H9 (cell line): ENCODE results near the gene MED27. TPM values are rescaled to one million over a fixed set of nuclear protein-coding genes. Genes with fewer than 3 reads are reported as not detected.

Source experiments
- DNase-seq: peaks from one replicate; pipeline ENCODE4 v3.0.0-alpha.2; 2017
- H2AFZ ChIP-seq: one replicate; pipeline ENCODE4 v1.6.1; 2013; ENCODE audit warnings: mild to moderate bottlenecking, low read length, control low read depth, moderate library complexity
- H2AK5ac ChIP-seq: 2 replicates; pipeline ENCODE4 v1.6.1; 2013; ENCODE audit warnings: low read length, control low read depth, mixed read lengths; ENCODE audit not compliant: insufficient read length
- H2BK120ac ChIP-seq: one replicate; pipeline ENCODE4 v1.6.1; 2013; ENCODE audit warnings: low read depth, mild to moderate bottlenecking, low read length, control low read depth, inconsistent platforms; ENCODE audit not compliant: poor library complexity, severe bottlenecking
- H2BK12ac ChIP-seq: 2 replicates; pipeline ENCODE4 v1.6.1; 2013; ENCODE audit warnings: low read length, control low read depth, mixed read lengths, low read depth; ENCODE audit not compliant: insufficient read length
- H2BK15ac ChIP-seq: 2 replicates; pipeline ENCODE4 v1.6.1; 2013; ENCODE audit warnings: low read depth, low read length, control low read depth
- H2BK20ac ChIP-seq: one replicate; pipeline ENCODE4 v1.6.1; 2013; ENCODE audit warnings: low read depth, mild to moderate bottlenecking, low read length, control low read depth, inconsistent platforms; ENCODE audit not compliant: poor library complexity, severe bottlenecking
- H2BK5ac ChIP-seq: 2 replicates; pipeline ENCODE4 v1.6.1; 2013; ENCODE audit warnings: low read length, control low read depth, mixed read lengths; ENCODE audit not compliant: insufficient read length
- H3K14ac ChIP-seq: 2 replicates; pipeline ENCODE4 v1.6.1; 2013; ENCODE audit warnings: low read length, control low read depth; ENCODE audit not compliant: insufficient read depth
- H3K18ac ChIP-seq: 2 replicates; pipeline ENCODE4 v1.6.1; 2013; ENCODE audit warnings: low read depth, mild to moderate bottlenecking, mixed read lengths, low read length, control low read depth; ENCODE audit not compliant: insufficient read length
- H3K23ac ChIP-seq: 2 replicates; pipeline ENCODE4 v1.6.1; 2013; ENCODE audit warnings: low read length, control low read depth, mixed read lengths, low read depth; ENCODE audit not compliant: insufficient read length
- H3K23me2 ChIP-seq: 2 replicates; pipeline ENCODE4 v1.6.1; 2013; ENCODE audit warnings: low read depth, mild to moderate bottlenecking, mixed read lengths, low read length, control low read depth; ENCODE audit not compliant: insufficient read length, poor library complexity, severe bottlenecking
- H3K27ac ChIP-seq: 2 replicates; pipeline ENCODE4 v1.5.1; 2013; ENCODE audit warnings: low read length, control low read depth, mixed read lengths, low read depth; ENCODE audit not compliant: insufficient read length
- H3K27me3 ChIP-seq: 2 replicates; pipeline ENCODE4 v1.6.1; 2013; ENCODE audit warnings: low read length, control low read depth, inconsistent platforms; ENCODE audit not compliant: insufficient read depth
- H3K4ac ChIP-seq: 2 replicates; pipeline ENCODE4 v1.6.1; 2013; ENCODE audit warnings: low read depth, mild to moderate bottlenecking, control low read depth, inconsistent platforms, low read length, moderate library complexity
- H3K4me1 ChIP-seq: 2 replicates; pipeline ENCODE4 v1.6.1; 2013; ENCODE audit warnings: low read length, control low read depth, inconsistent platforms; ENCODE audit not compliant: insufficient read depth
- H3K4me2 ChIP-seq: 2 replicates; pipeline ENCODE4 v1.6.1; 2013; ENCODE audit warnings: low read length, control low read depth, mixed read lengths; ENCODE audit not compliant: insufficient read length, insufficient read depth
- H3K56ac ChIP-seq: 2 replicates; pipeline ENCODE4 v1.6.1; 2013; ENCODE audit warnings: low read depth, mild to moderate bottlenecking, mixed read lengths, low read length, control low read depth; ENCODE audit not compliant: insufficient read length
- H3K79me1 ChIP-seq: 2 replicates; pipeline ENCODE4 v1.6.1; 2013; ENCODE audit warnings: low read depth, mild to moderate bottlenecking, moderate library complexity, low read length, control low read depth, inconsistent platforms; ENCODE audit not compliant: insufficient read depth, poor library complexity, severe bottlenecking
- H3K79me2 ChIP-seq: 2 replicates; pipeline ENCODE4 v1.6.1; 2013; ENCODE audit warnings: low read length, control low read depth, inconsistent platforms; ENCODE audit not compliant: insufficient read depth
- H3K9ac ChIP-seq: 2 replicates; pipeline ENCODE4 v1.6.1; 2013; ENCODE audit warnings: low read length, control low read depth, mixed read lengths; ENCODE audit not compliant: insufficient read length; ENCODE audit errors: extremely low read depth
- H3K9me3 ChIP-seq: one replicate; pipeline ENCODE4 v1.6.1; 2013; ENCODE audit warnings: low read depth, low read length, inconsistent platforms; ENCODE audit not compliant: control insufficient read depth
- H3T11ph ChIP-seq: one replicate; pipeline ENCODE4 v1.6.1; 2013; ENCODE audit warnings: mild to moderate bottlenecking, low read length, control low read depth, inconsistent platforms
- H4K20me1 ChIP-seq: one replicate; pipeline ENCODE4 v1.6.1; 2013; ENCODE audit not compliant: control insufficient read depth, insufficient read length, insufficient read depth
- H4K5ac ChIP-seq: 2 replicates; pipeline ENCODE4 v1.6.1; 2013; ENCODE audit warnings: low read depth, mild to moderate bottlenecking, mixed read lengths, low read length, control low read depth; ENCODE audit not compliant: insufficient read length
- H4K8ac ChIP-seq: replicated peaks from 2 replicates; pipeline ENCODE4 v1.6.1; 2013; ENCODE audit warnings: low read length, control low read depth, mixed read lengths, low read depth; ENCODE audit not compliant: insufficient read length
- H4K91ac ChIP-seq: 2 replicates; pipeline ENCODE4 v1.6.1; 2013; ENCODE audit warnings: low read depth, mild to moderate bottlenecking, moderate library complexity, mixed read lengths, low read length, control low read depth; ENCODE audit not compliant: insufficient read length
- H3K27ac Mint-ChIP-seq, 3 experiments: 2 replicates in 2 of 3; 3 replicates in 1 of 3; pipeline ENCODE4 v1.8.0; 2020 to 2021; ENCODE audit warnings: mixed read lengths in 3 of 3, mild to moderate bottlenecking in 1 of 3, moderate library complexity in 1 of 3
- H3K27me3 Mint-ChIP-seq: 2 replicates; pipeline ENCODE4 v1.8.0; 2021; ENCODE audit warnings: low read depth, mild to moderate bottlenecking, moderate library complexity, mixed read lengths
- H3K36me3 Mint-ChIP-seq, 3 experiments: 2 replicates in 2 of 3; 3 replicates in 1 of 3; pipeline ENCODE4 v1.8.0; 2020 to 2021; ENCODE audit warnings: low read depth in 3 of 3, mixed read lengths in 3 of 3; ENCODE audit not compliant: insufficient read depth in 1 of 3
- H3K4me1 Mint-ChIP-seq, 2 experiments: 2 replicates each; pipeline ENCODE4 v1.8.0; 2020; ENCODE audit warnings: mixed read lengths in 2 of 2
- H3K4me3 Mint-ChIP-seq, 2 experiments: 2 replicates in 1 of 2; 3 replicates in 1 of 2; pipeline ENCODE4 v1.8.0; 2020 to 2021; ENCODE audit warnings: mild to moderate bottlenecking in 2 of 2, mixed read lengths in 2 of 2, moderate library complexity in 1 of 2
- H3K9me3 Mint-ChIP-seq, 2 experiments: 2 replicates in 1 of 2; 3 replicates in 1 of 2; pipeline ENCODE4 v1.8.0; 2020; ENCODE audit warnings: mild to moderate bottlenecking in 2 of 2, mixed read lengths in 2 of 2, moderate library complexity in 1 of 2
- CTCF ChIP-seq: fragments of 200-600 bp; sonication (generic); conservative IDR thresholded peaks from 3 replicates; pipeline ENCODE4 v1.8.0; 2021; ENCODE audit warnings: antibody characterized with exemption, mild to moderate bottlenecking
- WGBS: extraction: QIAGEN DNeasy Blood & Tissue Kit; methylation state at CpG from one replicate; pipeline ENCODE4 v1.1.7; 2013; ENCODE audit warnings: missing lambda C conversion rate, low lambda C conversion rate, mixed read lengths; ENCODE audit not compliant: insufficient read length; ENCODE audit errors: extremely low coverage; 5-methylcytosine and 5-hydroxymethylcytosine counted together
- total RNA-seq: library from RNA; stranded (reverse); gene quantifications from 2 replicates; pipeline ENCODE4 v1.2.1, GENCODE V29; 2021

MED27 gene
- total RNA-seq, 1 experiment from 2014 or later = 33.5 TPM

- Histone ChIP-seq H3K4ac (no peak overlapping the region), H3K79me1 (no peaks in the 10 kb centered on the region), H3K56ac (no peak overlapping the region), H3K4me1 (no peaks in the 10 kb centered on the region), H3K9ac (no peak overlapping the region), H3K27me3 (no peaks in the 10 kb centered on the region), H4K91ac (no peak overlapping the region), H3K4me2 (no peak overlapping the region), H2AFZ (no peak overlapping the region), H3K23ac (no peak overlapping the region), H3K9me3 (no peaks in the 10 kb centered on the region), H2AK5ac (no peak overlapping the region), H2BK12ac (no peak overlapping the region), H3K27ac (no peak overlapping the region), H3K23me2 (no peaks in the 10 kb centered on the region), H3K18ac (no peak overlapping the region), H2BK5ac (no peak overlapping the region), H2BK15ac (no peak overlapping the region), H2BK120ac (no peak overlapping the region), H2BK20ac (no peak overlapping the region), H3K79me2 (no peaks in the 10 kb centered on the region), H4K8ac (no peak overlapping the region), H3K14ac (no peak overlapping the region), H4K20me1 (no peaks in the 10 kb centered on the region), H3T11ph (no peak overlapping the region), H4K5ac (no peak overlapping the region)
- WGBS = no CpG with 5 or more reads among the region's 24 CpGs
- Mint-ChIP-seq H3K4me1 (peaks cover 2 to 19% of the 10 kb centered on the region in 2 experiments; a peak in 3 of 4 replicates), H3K9me3 (peaks cover 7 to 8% of the 10 kb centered on the region in 2 experiments; a peak in 4 of 5 replicates), H3K27ac (no peak overlapping the region), H3K36me3 (peaks cover 0 to 9% (median 3%) of the 10 kb centered on the region in 3 experiments; a peak in 3 of 7 replicates), H3K4me3 (no peak overlapping the region), H3K27me3 (peaks cover 5% of the 10 kb centered on the region; the same call in 1 of the 2 replicates)
- no peak for DNase-seq
- TF ChIP-seq CTCF = no peak
Observed at GRCh38 chr9:131831380-131832165, 248.1 kb downstream of the MED27 start.
